ENCODE measurements around the gene ERFE.
"Not testable (repeated sequence)": the region's sequence is repeated elsewhere in the genome, so short reads cannot be mapped to it uniquely, and the experiment has no call there.

ERFE gene

DNA sequence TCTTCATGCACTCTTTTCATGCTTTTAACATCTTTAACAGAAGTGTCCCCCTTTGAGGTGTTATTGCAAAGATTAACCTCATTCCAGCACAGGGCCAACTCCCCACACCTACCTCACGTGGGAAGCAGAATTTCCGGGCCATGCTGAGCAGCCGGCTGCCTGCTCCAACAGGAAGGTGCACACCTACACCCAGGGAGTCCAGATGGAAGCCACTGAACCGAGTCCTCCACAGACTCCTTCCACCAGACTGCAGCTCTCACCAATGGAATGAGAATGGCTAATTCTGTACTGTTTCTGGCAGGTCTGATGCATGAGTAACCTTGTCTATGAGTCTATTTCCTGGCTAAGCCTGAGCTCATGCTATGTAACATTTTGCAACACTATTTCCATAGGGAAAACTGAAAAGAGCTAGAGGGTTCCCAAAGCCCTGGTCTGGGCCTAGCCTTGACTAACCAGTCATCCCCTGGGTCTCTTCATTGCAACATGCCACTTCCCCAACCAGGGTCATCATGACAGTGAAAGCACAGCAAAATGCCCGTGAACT, 11.0 kb downstream of the ERFE start:
- DNase-seq: no peak

DNA sequence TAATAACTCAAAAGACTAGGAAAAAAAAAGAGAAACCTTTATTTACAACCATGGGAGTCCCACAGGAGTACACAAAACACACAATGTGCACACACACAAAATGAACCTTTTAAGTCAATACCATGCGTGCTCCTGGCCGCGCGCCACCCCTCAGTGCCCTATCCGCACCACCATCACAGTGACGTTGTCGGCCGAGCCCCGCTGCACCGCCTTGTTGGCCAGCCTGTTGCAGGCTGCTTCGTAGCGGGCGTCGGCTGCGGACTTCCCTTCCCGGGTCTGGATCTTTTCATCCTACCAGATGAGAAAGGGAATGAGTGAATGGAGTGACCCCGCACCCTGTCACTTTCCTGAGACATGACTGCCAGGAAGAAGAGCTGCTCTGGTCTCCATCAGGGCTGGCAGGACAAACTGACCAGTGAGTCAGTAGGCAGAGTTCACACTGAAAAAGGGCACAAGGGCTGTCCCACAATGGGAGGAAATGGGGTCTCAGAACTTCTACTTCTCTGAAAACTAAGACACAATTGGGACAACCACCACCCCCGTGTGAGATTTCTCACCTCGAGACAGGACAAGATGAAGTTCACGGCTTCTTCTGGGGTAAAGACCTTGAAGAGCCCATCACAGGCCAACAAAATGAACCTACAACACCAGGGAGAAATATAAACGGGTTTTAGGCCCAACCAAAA, 11.8 kb downstream of the ERFE start:
- DNase-seq: no peak

DNA sequence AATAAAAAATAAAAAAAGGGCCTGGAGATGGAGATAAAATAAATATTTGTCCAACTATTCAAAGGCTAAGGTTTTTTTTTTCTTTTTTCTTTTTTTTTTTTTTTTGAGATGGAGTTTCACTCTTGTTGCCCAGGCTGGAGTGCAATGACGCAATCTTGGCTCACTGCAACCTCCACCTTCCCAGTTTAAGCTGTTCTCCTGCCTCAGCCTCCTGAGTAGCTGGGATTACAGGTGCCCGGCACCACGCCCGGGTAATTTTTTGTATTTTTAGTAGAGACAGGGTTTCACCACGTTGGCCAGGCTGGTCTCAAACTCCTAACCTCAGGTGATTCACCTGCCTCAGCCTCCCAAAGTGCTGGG, 12.3 kb downstream of the ERFE start:
- not testable (repeated sequence) for DNase-seq

DNA sequence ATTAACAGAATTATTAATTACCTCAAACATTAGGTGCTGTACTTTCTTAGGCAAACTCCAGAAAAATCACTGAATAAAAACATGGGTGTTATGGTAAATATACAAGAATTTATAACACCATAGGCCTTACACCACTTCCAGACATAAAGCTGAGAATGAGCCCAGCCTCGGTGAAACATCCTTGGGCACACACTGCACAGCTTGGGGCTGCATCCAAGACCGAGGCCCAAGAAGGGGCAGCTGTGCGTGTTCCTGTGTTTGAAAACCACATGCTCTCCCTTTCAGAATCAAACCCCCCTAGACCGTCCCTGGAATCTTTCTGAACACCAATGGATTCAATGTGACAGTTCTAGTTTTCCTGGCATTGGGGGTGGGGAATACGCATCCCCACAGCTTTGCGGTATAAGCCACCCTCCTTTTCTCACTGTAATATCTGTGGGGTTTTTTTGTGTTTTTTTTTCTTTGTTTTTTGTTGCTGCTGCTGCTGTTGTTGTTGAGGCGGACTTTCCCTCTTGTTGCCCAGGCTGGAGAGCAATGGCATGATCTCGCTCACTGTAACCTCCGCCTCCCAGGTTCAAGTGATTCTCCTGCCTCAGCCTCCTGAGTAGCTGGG, 12.9 kb downstream of the ERFE start:
- DNase-seq: no peak

DNA sequence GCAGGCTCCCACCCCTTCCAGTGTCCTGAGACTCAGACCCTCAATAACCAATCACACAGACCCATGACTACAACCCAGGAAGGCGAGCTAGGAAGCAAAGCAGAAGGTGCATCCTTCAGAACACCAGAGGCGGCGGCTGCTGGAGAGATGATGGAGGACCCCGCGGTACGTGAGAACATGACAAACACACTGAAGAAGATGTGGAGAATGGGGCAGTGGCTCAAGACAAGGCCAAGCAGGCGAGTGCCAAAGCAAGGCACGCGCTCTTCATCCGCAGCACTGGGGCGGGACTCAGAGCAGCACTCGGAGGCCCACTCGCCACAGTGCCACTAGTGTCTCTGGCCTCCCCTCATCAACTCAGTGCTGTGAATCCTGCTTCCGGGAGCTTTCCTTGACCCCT, 13.7 kb downstream of the ERFE start:
- no peak for DNase-seq

DNA sequence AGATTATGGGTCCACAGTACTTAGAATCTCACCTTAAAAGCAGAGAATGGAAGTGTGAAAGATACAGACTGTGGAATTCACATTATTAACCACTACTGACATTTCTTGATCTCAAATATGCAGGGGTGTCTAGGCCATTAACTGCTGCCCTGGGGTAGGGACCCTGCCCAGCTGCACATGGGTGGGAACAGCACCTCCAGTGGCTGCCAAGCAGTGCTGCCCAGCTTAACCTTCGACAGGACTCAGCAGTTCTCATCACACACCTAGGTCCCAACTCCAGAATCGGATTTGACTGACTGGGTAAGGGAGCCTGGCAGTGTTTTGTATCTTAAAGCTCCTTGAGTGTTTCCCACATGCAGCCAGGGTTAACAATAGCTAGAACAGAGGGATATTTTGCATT, 14.9 kb downstream of the ERFE start:
- no peak for DNase-seq

DNA sequence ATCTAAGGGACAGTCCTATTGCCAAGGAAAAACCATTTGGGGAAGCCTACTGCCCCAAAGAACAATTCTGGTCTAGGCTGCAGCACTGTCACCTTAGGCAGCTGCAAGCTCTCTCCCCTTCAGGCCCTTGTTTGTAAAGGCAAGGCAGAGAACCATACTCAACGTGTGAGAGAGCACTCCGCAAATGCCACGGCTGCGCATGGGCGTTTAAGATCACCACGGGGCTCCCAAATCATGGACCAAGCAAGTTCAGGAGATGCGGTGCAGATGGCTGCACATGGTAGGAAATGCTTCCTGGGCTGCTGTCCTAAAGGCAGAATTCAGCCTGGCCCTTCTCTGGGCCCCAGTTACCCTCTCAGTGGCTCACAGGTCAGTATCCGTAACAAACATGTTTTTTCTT, 15.5 kb downstream of the ERFE start:
- no peak for DNase-seq

DNA sequence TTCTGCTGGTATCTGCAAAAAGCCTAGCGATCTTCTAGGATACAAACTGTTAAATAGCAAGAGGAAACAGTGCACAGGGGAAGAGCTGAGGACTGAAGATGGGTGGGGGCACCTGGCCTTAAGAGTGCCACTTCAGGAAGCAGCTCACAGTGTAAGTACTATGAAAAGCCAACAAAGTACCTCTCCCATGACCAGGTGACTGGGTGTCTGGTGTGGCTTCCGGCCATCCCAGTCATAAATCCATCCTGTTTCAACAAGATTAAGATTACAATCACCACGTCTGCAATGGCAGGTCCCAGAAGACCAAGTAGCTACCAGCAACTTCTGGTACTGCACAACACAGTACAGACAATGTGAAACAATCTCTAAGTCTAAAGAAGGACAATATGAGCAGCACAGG, 15.9 kb downstream of the ERFE start:
- DNase-seq: no peak

DNA sequence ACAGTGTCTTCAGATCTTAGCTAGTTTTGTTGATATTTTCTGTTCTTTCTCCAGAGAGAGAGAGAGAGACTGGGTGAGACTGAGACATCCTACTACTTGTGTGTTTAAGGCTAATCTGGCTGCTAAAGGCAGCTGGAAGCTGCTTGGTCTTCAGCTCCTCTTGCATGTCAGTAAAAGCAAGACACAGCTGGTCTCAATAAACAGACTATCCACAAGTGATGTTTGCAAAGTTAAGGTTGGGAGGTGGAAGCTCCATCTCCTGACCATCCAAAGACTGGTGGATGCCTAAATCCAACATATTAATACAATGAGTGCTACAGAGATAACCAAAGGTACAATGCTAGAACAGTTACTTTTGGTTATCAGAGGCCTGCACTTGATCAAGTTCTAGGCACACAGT, 17.8 kb downstream of the ERFE start:
- no peak for DNase-seq

DNA sequence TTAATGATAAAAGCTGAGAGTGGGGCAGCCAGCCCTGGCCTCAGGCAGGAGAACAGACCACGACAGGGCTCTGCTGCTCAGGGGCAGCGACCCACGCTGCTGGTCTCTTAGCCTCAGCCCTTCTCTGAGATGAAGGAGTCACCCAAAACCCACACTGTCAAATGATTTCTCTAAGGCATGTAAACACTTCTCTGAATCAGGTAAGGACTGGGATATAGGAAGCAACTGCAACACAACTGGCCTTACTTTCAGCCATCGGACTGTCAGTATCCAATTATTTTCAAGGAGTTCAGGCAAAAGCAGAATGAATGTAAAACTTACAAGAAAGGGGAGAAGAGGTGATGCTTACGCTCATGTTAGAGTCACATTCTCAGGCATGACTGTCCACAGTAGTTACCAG, 21.8 kb downstream of the ERFE start:
- no peak for DNase-seq

DNA sequence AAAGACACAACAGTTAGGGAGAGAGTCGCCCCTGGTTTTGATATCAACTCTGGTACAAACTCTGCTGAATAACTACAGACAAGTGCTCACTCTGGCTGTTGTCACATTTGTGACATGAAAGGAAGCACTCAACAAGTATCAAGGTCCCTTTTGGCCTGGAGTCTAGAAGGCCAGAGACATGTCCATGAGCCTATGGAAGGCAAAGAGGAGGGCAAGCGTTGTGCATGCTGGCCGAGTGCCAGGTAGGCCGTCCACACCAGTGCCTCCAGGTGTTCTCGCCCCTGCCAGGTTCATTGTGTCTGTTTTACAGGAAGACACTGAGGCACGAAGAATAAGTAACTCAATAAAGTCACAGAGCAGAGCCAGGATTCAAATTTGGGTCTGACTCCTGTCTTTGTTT, 23.6 kb downstream of the ERFE start:
- DNase-seq: no peak

DNA sequence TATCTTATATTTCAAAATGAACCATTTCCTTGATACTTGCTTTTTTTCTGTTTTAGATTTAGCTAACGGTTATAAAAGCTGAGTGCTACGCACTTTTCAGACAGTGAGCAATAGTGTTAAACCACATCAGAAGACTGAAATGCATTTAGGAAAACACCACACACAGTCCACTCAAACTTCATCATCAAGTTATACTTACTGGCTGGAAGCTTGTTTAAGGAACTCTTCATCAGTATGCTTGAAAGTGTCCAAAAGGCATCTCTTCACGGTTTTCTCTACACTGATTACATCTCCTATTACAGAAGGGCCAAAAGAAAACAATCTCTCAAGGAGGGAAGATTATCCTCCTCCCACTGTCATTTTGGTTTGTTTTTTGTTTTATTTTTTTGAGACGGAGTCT, 25.1 kb downstream of the ERFE start:
- no peak for DNase-seq

DNA sequence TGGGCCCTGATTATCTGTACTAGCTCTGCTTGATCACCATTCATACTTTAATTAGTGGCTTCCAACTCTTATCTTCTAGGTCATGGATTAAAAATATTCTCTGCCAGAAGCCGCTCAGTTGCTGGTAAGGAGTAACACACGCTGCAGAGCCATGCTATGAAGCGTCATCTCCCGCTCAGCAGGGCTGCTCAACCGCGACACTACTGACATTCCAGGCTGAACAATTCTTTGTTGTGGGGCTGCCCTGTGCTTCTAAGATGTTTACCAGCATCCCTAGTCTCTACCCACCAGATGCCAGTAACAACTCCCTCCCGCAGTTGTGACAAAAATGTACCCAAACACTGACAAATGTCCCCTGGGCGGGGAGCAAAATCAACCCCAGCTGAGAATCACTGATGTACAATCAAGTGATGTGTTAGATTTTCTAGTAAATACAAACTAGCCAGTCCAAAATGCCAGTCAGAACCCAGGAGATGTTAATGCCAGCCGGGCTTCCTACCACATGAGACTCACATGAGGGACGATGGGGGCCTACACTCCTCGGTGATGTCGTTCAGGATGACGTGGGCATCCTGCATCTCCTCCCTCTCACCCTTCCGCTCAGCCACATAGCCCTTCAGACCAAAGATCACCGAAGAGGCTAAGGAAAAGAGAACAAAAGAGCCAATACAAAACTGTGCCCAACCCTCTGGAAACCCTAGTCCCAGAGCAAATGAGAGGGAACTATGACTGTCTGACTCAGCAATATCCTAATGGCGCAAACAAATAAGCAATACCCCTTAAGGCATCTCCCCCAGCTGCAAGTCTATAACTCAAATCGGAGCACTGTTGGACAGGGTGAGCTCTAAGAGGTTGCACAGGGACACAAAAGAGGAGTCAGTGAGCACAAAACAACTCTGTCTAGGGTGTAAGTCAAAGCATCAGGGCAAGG, 29.1 kb downstream of the ERFE start:
- DNase-seq: no peak

DNA sequence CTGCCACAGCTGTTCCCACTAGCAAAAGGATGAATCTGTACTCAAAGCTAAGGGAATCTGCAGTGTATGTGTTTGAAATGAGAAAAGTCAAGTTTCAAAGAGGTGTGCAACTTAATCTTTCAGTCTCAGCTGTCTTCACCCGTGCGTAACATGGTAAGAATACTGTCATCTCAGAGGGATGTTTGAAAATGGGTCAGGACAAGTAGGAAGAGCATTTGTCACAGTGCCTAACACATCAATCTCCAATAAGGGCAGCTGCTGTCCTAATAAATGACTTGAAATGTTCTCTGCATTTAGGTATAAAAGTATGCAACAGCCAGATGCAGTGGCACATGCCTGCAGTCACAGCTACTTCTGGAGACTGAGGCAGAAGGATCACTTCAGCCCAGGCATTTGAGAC, 31.7 kb downstream of the ERFE start:
- no peak for DNase-seq

DNA sequence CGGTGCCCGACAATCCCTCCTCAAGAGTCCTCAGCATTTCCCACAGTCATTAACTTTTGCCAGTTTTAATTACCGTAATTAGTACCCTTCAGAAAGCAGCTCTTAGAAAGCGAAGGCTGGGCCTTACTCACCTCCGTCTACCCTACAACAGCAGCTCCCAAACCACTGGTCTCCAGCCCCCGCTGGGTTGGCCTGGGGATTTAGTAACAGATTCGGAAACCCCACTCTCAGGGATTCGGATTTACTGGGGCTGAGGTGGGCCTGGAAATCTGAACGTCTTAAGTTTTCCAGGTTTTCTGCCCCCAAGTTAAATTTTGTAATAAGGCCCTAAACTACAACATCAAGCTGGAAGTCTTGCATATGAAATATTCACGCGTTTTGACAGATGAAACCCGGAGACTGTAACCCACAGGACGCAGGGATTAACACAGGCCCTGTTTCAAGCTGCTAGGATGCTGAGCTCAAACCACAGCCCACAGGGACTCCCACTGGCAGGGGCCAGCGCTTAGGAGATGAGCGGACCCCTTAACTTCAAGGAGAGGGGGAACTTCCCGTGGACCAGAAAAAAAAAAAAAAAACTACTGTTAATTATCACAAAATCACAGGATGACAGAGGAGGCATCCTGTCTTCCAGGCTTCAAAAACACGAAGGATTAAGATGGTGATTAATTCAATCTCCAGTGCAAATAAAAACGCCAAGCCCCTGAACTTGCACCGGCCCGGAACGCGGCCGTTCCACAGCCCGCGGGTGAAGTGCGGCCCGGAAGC, 43.7 kb downstream of the ERFE start:
- no peak for DNase-seq

DNA sequence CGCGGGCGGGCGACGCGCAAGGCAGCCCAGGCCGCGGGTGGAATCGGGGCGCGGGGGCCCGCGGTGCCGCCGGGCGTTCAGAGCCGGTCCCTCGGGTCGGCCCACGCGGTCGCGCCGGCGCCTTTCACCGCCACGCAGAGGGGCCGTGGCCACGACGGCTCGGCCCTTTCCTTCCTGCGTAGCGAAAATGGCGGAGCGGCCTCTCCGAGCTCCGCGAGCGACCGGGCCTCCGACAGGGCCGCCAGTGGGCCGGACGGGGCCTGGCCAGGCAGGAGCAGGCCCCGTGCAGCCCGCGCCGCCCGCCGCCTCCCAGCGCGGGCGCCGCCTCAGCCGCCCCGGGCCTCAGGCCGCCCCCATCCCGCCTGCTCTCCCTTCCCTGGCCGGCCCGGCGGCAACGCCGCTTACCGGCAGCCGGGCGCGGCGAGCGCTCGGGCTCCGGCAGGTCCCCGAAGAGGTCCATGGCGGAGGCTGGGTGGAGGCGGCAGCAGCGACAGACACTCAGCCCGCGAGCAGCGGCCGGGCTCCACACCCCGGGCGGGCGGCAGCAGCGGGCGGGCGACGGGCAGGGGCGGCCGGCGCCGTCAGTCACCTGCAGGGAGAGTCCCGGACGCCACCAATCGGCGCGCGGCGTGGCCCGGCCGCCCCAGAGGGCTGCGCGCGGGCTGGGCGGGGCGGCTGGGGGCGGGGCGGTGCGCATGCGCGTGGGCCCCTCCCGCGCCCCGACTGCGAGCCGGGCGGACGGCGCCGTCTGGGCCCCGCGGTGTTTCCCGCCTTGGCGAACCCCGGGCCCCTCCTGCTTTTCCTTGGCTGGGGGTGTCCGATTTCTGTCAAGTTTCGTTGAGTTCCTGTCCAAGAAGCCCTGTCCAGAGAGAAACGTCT, 44.6 kb downstream of the ERFE start, which contains the start of gene ILKAP:
Gene ILKAP, minus strand, starts transcription at position 602 of the 879 bp plus-strand sequence. Its CDS starts 142 bp downstream, at position 460.
- DNase-seq: peak; percentile 93

DNA sequence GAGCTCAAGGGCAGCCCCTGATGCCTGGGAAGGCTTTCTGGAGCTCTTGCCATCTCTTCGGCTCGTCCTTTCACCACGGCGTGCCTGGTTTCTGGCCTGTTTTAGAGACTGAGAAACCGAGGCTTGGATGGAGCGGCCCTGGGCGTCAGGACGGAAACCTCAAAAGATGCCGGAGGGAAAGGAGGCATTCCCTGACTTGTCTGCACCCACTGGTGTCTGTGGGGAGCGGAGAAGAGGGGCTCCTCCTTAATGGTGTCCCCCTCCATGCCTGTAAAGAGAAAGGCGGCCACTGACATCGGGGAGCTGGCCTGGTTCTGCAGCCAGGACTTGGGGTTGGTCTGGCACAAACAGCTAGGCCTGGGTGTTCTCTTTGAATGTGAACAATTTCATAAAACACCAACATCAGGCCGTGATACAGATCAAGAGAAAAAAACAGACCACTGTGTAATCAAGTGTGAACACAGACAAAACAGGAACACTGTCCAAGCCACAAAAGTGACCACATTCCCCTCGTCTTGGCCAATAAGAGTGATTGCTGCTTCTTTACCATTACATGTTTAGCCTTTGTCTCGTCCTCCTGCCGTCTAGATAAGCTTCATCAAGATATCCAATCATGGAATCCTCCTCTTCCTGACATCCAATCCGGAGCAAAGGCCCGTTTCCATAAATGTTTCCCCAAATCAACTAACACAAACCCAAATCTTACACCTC, 45.4 kb downstream of the ERFE start:
- no peak for DNase-seq

DNA sequence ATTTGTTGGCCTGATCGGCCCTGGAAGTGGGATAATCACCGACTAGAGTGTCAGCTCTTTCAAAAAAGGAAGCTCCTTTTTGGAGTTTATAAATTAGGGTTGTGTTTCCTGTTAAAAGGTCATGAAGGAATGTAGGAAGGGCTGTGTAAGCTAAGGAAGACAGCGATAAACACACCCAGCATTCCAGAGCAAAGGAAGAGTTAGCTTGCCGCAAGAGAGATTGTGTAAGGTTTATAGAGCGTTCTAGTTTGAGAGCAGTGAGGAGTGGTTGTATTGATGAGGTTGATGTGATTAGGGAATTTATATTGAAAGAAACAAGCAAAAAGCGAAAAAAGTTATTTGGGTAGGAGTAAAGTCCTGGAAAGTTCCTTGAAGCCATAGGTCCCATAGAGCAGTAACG, 48.2 kb downstream of the ERFE start:
- DNase-seq: no peak

DNA sequence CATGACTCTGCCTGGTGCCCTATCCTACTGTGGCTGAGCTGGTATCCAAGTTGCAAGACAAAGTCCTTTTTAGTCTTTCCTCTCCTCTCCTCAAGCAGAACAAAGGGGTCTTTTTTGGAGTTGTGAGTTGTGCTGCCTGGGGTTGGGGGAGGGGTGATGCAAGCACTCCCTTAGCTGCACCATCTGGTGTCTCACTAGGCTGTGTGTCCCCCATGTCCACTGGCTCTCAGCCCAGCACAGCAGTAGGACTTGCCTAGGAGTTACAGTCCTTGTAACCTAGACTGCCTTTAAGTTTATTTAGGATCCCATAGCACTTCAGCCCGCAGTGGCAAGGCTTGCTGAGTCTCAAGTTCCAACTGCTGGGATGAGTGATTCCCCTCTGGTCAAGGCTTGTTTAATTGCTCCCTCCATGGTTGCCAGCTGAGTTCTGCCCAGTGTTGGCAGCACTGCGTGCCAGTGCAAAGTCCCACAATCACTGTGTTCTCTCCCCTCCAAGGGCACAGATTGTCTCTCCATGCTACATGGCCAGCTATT, 57.9 kb downstream of the ERFE start:
- no peak for DNase-seq

Data from activated CD4-positive, CD25-positive, alpha-beta regulatory T cell treated with anti-CD3 and anti-CD28 coated beads, Interleukin-2, amount 50 U/mL, for 72 hours (primary cell).